Activated T-cell treated with anti-CD3 and anti-CD28 coated beads for 1 hour (primary cell): Measurements from ENCODE around the gene RBM20.

ENCODE experiments used
- DNase-seq: peaks from one replicate; pipeline ENCODE4 v3.0.0-alpha.2; 2020; ENCODE audit warnings: low read depth

The RBM20 gene

GRCh38 chr10:110737886-110738634 is 93.9 kb downstream of the RBM20 start:
- DNase-seq, result no peak

DNA sequence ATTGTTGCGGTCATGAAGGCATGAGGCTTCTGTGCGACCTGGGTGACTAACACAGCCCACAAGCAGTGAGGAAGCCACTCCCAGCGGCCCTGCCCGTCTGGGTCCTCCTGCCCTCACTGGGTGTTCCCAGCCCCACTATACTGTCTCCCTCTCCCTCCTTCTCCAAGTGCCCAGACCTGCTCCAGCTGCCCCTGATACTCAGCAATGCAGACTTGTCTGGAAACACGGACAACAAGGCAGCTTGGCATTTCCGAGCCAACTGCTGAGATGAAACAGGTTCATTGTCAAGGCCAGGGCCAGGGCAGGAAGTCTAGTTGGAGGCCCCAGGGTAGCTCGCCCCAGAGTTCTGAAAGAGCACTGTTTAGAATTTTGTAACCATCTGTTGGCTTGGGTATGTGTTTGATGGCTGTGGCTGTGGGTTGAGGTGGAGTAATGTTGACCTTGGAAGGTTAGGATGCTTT is 95.7 kb downstream of the RBM20 start:
- no peak for DNase-seq

DNA sequence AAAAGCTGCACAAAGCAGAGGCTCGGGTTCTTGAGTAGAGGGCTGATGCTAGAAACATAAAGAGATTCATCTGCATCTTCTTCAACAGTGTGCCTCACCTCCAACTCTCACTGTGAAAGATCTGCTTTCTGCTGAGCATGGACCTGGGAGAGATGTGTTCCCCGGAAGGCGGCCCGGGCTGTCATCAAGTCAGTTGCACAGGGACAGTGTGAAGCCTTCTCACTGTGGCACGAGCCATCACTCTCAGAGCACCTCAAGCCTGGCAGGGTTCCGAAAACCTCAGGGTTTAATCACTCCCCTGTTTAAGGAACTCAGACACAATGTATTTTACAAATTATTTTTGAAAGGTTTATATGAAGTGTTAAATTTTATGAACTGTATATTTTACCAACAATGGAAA is 98.7 kb downstream of the RBM20 start:
- no peak for DNase-seq

DNA sequence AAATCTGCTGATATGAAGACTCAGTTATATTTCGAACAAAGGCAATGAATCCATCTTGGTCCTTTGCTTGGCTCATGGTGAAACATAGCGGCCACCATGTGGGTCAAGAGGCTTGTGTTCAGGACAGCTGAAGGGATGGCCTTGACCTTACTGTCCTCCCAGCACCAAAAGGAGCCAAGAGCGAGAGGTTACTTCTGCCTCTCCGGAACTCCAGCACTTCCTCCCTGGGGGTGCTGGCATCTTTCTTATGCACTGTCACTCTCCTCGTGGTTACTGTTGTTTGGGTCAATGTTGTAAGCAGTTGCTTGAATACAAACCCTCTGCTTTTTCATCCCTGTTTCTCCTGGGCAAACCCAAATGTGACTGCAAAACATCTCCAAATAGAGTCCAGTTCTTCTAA is 100.6 kb downstream of the RBM20 start:
- no peak for DNase-seq

DNA sequence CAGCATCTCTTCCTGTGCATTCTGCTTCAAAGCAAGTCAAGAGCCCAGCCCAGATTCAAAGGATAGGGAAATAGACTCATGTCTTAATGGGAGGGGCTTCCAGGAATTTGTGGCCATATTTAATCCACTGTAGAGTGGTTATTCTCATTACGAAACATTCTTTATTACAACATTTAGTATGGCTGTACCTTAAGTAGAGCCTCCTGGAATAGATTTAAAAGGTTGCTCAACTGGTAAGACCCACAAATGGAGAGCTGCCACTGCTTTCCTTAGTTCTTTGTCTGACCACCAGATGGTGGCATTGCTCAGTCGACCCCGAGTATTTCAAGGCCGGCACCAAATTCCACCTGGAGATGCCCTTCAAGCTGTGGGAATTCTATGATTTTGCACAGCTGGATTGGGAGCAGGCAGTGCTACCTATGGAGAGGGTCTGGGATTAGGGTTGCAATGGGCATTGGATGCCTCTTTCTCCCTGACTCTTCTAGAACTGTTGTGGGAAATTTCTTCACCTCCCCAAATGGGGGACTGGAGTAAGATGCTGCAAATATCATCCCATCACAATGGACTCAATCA is 102.2 kb downstream of the RBM20 start:
- DNase-seq, result peak; percentile 25

DNA sequence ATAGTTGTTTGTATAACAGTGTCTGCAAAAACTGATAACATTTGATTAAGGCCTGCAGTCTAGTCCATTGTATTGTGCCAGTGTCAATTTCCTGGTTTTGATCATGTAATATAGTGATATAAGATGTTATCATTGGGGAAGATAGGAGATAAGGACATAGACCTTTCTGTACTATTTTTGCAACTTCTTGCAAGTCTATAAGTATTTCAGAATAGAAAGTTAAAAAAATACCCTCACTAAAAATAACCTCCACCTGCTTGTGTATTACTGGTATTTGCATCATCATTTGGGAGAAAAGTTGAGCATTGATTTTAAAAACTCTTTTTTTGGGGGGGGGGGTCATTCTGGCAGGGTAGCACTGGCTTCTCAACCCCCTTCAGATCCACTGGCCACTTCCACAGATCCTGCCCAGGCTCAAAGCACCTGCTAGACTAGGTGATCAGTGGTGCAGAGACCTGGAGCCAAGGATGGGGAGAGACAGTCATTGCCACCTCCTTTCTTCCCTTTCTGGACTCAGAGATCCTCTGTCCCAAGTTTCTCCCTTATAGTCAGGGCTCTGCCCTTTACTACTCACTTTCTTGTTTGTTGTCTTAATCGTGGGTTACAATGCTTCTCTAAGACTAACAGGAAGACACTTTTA is 103.0 kb downstream of the RBM20 start:
- no peak for DNase-seq

DNA sequence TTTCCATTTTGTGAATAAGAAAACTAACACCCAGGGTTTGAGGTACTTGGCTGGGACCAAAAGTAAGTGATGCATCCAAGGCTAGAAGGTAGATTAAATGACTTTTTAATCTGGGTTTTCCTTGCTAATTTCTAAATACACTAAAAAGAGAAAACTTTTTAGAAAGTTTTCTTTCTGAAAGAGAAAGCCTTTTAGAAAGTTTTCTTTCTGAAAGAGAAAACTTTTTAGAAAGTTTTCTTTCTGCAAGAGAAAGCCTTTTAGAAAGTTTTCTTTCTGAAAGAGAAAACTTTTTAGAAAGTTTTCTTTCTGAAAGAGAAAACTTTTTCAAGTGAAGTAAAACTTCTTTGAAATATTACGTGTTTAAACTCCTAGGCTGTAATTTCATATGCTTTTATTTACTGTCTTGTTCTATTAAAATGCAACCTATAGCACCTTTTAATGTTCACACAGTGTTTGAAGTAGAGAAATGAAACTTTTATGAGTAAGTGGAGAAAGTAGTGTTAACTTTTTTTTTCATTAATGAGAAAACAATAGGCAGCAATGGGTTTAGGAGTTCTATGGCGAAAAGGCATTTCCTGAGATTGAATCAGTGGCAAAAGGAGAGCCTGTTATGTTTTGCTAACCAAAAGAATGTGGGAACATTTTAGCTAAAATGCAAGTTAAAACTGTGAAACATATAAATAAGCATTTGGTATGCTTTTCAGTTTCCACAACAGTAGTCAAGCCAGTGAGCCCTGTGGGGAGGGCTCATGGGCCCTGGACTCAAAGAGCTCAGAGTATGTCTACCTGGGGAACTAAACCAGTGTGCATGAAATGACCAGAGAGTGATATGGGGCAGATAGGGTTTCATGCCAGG is 103.7 kb downstream of the RBM20 start:
- no peak for DNase-seq

DNA sequence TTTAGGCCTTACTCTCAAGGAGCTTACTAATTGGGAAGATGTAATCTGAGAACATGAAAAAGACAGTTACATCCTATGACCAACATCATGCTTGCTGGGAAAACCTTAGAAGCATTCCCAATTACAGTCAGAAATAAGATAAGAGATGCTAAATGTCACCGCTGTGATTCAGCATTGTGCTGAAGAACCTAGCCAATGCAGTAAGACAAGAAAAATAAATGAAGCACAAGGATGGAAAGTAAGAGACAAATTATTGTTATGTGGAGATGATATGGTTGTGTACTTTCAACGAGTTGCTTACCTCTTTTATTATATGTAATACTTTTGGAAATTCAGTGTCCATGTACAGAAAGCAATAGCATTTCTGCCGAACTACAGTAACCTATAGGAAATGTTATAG is 104.8 kb downstream of the RBM20 start:
- no peak for DNase-seq

- no peak for DNase-seq
Observed at GRCh38 chr10:110750931-110751330, 106.8 kb downstream of the RBM20 start.

- DNase-seq, result no peak
Observed at GRCh38 chr10:110751850-110752249, 107.7 kb downstream of the RBM20 start.

- no peak for DNase-seq
Observed at GRCh38 chr10:110753462-110753861, 109.3 kb downstream of the RBM20 start.

DNA sequence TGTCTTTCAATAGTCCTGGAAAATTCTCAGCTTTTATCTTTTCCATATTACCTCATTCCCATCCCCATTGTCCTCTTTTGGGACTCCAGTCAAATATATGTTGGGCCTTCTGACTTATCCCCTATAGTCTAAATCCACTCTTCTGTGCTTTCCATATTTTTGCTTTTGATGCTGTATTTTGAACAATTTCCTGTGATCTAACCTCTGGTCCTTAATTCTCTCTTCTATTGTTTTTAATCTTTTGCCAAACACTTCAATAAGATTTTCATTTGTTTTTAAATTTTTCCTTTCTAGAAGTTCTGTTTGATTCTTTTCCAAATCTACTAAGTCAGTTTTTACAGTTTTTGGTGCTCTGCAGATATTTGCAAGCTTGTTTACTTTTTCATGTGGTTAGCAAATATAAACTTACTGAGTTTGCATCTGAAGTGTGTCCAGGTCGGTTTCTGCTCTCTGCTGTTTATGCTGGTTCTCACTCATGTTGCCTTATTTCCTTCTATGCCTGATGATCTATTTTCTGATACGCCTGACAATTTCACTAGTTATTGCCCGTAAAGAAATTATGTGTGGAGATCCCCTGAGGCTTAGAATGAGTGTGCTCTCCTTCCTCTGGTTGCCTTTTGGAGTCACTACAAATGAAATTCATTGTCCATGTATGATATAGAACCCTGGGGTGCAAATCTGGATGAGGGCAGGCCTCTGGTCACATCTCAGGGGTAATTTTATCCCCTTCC is 110.4 kb downstream of the RBM20 start:
- DNase-seq, result no peak

GRCh38 chr10:110755781-110756180 is 111.6 kb downstream of the RBM20 start:
- DNase-seq, result no peak

DNA sequence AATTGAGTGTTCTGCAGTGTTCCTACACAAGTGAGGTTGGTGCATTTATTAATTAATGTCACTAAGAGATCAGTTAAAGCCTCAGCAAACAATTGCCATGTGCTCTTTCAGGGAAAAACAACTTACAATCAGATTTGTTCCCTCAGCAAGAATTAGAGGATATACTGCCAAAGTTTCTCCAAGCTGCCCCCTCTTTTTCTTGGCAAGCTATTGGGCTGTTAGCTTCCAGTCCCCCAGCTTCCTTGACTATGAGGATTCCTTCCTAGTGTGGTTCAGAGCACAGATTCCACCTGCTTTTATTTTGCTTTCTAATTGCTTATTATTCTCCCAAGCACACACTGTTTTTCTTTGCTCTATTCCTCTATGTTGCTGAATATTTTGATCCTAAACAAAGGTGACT is 112.7 kb downstream of the RBM20 start:
- DNase-seq, result no peak

- DNase-seq, result no peak
Observed at GRCh38 chr10:110757586-110757985, 113.5 kb downstream of the RBM20 start.

- no peak for DNase-seq
Observed at GRCh38 chr10:110758128-110758765, 114.1 kb downstream of the RBM20 start.

DNA sequence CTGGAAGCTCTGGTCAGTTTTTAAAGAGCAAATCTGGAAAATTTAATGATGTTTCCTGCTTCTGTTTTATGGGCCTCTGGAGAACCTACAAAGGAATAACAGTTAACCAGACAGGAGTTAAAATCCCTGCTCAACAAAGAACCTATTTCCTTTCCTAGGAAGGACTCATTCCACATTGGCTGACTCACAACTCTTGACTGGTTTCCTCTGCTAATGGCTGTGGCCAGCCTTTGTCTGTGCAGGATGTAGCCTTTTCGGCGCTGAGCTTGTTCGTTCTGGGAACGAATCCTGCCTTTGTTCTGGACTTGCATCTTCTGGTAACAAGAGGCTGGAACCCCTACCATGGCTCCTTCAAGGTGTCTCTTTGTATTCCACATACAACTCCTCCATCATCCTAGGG is 114.8 kb downstream of the RBM20 start:
- DNase-seq, result no peak

GRCh38 chr10:110759523-110759922 is 115.4 kb downstream of the RBM20 start:
- no peak for DNase-seq

GRCh38 chr10:110762109-110762848 is 118.1 kb downstream of the RBM20 start:
- DNase-seq, result no peak

GRCh38 chr10:110762849-110763211 is 118.7 kb downstream of the RBM20 start:
- DNase-seq, result no peak

GRCh38 chr10:110764378-110764777 is 120.2 kb downstream of the RBM20 start:
- no peak for DNase-seq
